Lower lobe of right lung (tissue), 2 donors: Measurements from ENCODE around the gene ZC3HAV1L. TPM values are rescaled to one million over a fixed set of nuclear protein-coding genes. Genes with fewer than 3 reads are reported as not detected.

ENCODE experiments used
- ATAC-seq, 2 donors: fragments of 200-7000 bp; cut with Tn5 transposase; one replicate each; pipeline ENCODE4 v1.9.1; 2020 to 2022; ENCODE audit warnings: mild to moderate bottlenecking in 2 of 2, moderate library complexity in 2 of 2
- DNase-seq: peaks from one replicate; pipeline ENCODE4 v3.0.0-alpha.2; 2020
- H3K27ac ChIP-seq: fragments of 200-600 bp; one replicate; pipeline ENCODE4 v1.8.0; 2022
- H3K27me3 ChIP-seq: fragments of 200-600 bp; one replicate; pipeline ENCODE4 v1.8.0; 2022; ENCODE audit warnings: low read depth
- H3K36me3 ChIP-seq: fragments of 200-600 bp; one replicate; pipeline ENCODE4 v1.8.0; 2022; ENCODE audit warnings: mild to moderate bottlenecking
- H3K4me1 ChIP-seq: fragments of 200-600 bp; one replicate; pipeline ENCODE4 v1.8.0; 2022
- H3K4me3 ChIP-seq: fragments of 200-600 bp; one replicate; pipeline ENCODE4 v1.8.0; 2022; ENCODE audit warnings: mild to moderate bottlenecking
- H3K9me3 ChIP-seq: fragments of 200-600 bp; one replicate; pipeline ENCODE4 v1.8.0; 2022
- intact Hi-C: fragments of 100-400 bp; cut with DNase I; formaldehyde crosslinking; loops from one replicate; pipeline ENCODE4 v1.11.0; 2022
- total RNA-seq: library from RNA; stranded (reverse); fragmentation: NEBNext Ultra II Directional; extraction: Animal tissue kit (Norgen Biotek cat#: 25700); gene quantifications from one replicate; pipeline ENCODE4 v1.2.1, GENCODE V29; 2021
- TF ChIP-seq, protein P1 (sequence below): fragments of 200-600 bp; IDR thresholded peaks from one replicate; pipeline ENCODE4 v1.8.0; 2022; ENCODE audit warnings: antibody characterized with exemption, mild to moderate bottlenecking
- donor health status: DM: no; HTN: yes; CAD: no; lungs with severe emphysema.

ZC3HAV1L gene
- total RNA-seq, 1 donor from 2014 or later, result 7.1 TPM

DNA sequence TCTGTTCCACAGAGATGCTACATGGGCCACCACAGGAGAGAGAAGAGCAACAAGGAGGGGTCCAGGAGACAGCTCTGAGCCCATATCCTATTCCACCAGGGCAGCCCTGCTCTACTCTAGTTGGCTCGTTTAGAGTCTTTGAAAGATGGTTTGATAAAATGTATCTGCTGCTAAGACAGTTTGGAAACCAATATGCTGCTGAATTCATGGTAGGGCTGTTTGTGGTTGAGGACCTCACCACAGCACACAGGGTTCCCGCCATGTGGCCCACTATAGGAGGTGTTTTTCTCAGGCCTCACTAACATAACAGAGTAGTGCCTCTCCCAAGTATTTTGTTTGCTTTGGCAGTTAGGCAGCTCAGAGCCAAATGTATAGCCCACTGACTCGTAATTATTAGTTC lies 35.8 kb upstream of the ZC3HAV1L start:
- H3K4me1 ChIP-seq, result peaks cover 5% of the 10 kb centered on the region
- H3K27me3 ChIP-seq, result no peaks in the 10 kb centered on the region
- H3K27ac ChIP-seq, result no peak overlapping the region
- no peaks in the 10 kb centered on the region for H3K9me3 ChIP-seq
- TF ChIP-seq, protein P1, sequence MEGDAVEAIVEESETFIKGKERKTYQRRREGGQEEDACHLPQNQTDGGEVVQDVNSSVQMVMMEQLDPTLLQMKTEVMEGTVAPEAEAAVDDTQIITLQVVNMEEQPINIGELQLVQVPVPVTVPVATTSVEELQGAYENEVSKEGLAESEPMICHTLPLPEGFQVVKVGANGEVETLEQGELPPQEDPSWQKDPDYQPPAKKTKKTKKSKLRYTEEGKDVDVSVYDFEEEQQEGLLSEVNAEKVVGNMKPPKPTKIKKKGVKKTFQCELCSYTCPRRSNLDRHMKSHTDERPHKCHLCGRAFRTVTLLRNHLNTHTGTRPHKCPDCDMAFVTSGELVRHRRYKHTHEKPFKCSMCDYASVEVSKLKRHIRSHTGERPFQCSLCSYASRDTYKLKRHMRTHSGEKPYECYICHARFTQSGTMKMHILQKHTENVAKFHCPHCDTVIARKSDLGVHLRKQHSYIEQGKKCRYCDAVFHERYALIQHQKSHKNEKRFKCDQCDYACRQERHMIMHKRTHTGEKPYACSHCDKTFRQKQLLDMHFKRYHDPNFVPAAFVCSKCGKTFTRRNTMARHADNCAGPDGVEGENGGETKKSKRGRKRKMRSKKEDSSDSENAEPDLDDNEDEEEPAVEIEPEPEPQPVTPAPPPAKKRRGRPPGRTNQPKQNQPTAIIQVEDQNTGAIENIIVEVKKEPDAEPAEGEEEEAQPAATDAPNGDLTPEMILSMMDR, result no peak
- H3K4me3 ChIP-seq, result no peak overlapping the region
- DNase-seq (no peak), ATAC-seq (no peak)
- H3K36me3 ChIP-seq, result peaks cover 92% of the 10 kb centered on the region
- intact Hi-C loops, result no loop called here

DNA sequence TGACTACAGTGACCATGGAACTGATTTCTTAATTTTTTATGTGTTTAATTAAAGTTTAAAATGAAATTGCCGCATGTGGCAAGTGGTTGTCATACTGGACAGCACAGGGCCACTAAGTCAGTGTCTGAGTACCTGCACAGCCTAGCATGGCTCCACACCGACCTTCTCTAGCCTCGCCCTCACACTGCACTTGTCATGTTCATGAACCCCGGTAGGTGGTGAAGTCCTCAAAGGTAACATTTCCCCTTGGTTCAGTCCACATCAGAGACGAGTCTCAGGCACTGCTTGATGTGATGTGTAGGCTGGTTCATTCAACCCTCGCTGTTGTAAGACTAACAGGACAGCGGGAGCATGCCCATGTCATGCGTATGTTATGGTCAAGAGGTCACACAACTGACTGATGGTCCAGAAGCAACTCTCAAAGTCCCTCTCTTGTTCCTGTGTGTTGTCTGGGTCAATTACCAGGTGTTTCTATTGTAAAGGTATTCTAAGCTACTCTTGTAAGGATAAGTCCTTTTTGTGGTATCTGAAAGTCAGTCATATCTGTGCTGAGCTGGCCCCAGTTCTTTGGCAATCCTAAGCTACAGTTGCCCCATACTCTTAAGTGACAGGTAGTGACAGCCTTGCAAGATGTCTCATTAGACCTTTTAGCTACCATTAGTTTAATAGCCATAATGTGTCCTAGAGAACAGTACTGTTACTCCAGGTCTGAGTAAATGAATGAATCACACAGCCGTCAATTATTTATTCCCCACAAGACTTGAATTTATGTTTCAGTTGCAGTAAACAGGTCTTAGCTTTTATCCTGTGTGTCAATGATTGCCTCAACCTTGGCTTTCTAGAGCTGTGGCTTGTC lies 32.9 kb upstream of the ZC3HAV1L start:
- TF ChIP-seq, protein P1, result no peak
- Histone ChIP-seq H3K27me3 (no peaks in the 10 kb centered on the region), H3K27ac (no peak overlapping the region), H3K4me1 (no peaks in the 10 kb centered on the region), H3K36me3 (peaks cover 100% of the 10 kb centered on the region), H3K9me3 (no peaks in the 10 kb centered on the region), H3K4me3 (no peak overlapping the region)
- ATAC-seq, result no peak
- DNase-seq, result no peak
- intact Hi-C loops, result no loop called here

DNA sequence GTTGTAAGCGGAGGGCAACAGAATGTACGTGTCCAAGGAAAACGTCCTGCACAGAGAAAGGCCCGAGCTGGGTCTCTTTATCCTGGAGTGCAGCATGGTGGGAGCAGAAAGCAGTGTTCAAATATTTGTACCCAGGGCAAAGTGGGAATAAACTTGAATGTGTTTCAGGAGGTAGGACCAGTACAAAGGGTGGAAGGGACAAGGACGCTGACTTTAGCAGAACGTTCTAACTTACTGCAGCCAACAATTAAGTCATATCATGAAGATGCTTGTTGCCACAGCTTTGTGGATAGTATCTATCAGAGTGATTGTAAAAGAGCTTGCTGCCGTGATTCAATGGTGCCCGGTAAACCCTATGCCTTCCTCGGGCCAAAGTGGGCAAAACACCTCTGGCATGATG lies 30.5 kb upstream of the ZC3HAV1L start:
- H3K27ac ChIP-seq, result no peak overlapping the region
- intact Hi-C loops, result no loop called here
- no peaks in the 10 kb centered on the region for H3K9me3 ChIP-seq
- H3K36me3 ChIP-seq, result peaks cover 100% of the 10 kb centered on the region
- DNase-seq (no peak), ATAC-seq (no peak)
- no peak overlapping the region for H3K4me3 ChIP-seq
- TF ChIP-seq, protein P1, result no peak
- H3K27me3 ChIP-seq, result no peaks in the 10 kb centered on the region
- no peaks in the 10 kb centered on the region for H3K4me1 ChIP-seq

DNA sequence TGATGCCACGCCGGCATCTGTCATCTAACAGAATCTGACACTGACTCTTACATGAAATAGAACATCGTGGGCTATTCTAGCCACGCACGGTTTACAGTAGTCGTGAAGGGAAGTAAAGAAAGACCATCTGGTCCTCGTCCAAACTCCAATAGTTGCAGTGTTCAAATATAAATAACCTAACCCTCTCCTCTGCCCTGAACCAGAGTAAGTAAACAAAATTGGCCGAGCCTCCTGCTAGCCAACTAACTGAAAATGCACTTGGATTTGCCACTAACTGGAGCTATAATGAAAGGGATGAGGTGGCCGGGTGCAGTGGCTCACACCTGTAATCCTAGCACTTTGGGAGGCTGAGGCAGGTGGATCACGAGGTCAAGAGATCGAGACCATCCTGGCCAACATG lies 29.5 kb upstream of the ZC3HAV1L start:
- no peaks in the 10 kb centered on the region for H3K9me3 ChIP-seq
- H3K27me3 ChIP-seq, result no peaks in the 10 kb centered on the region
- intact Hi-C loops, result no loop called here
- no peak overlapping the region for H3K27ac ChIP-seq
- DNase-seq (no peak), ATAC-seq (no peak)
- peaks cover 100% of the 10 kb centered on the region for H3K36me3 ChIP-seq
- H3K4me1 ChIP-seq, result no peaks in the 10 kb centered on the region
- H3K4me3 ChIP-seq, result no peak overlapping the region
- TF ChIP-seq, protein P1, result no peak

DNA sequence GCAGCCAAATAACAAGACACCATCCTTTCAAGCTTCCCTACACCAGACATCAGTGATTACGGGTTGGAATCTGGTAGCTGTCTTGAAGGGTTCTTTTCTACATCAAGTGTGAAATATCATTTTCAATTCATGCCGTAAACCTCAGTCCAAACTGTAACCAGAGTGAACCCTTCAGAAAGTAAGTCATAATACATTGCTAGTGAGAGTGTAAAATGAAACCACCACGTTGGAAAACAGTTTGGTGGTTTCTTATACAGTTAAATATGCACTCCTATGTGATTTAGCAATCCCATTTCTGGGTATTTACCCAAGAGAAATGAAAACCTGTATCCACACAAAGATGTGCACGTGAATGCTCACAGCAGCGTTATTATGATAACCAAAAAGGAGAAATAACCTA lies 25.6 kb upstream of the ZC3HAV1L start:
- Histone ChIP-seq H3K27ac (no peak overlapping the region), H3K27me3 (no peaks in the 10 kb centered on the region), H3K9me3 (no peaks in the 10 kb centered on the region), H3K4me3 (no peak overlapping the region), H3K4me1 (peaks cover 7% of the 10 kb centered on the region), H3K36me3 (peaks cover 96% of the 10 kb centered on the region)
- DNase-seq (no peak), ATAC-seq (no peak)
- TF ChIP-seq, protein P1, result no peak
- intact Hi-C loops, result no loop called here
